Testis (tissue), 3 donors: ENCODE data around the gene HPSE2. TPM values are rescaled to one million over a fixed set of nuclear protein-coding genes. Genes with fewer than 3 reads are reported as not detected.

Source experiments
- DNase-seq: peaks from one replicate; pipeline ENCODE4 v3.0.0-alpha.2; 2019
- H3K27ac ChIP-seq, 2 donors: fragments of 200-600 bp; sonication (generic); one replicate each; pipeline ENCODE4 v1.5.1; 2019
- H3K27me3 ChIP-seq: fragments of 200-600 bp; sonication (generic); one replicate; pipeline ENCODE4 v1.5.1; 2019
- H3K36me3 ChIP-seq: fragments of 200-600 bp; sonication (generic); one replicate; pipeline ENCODE4 v1.5.1; 2017; ENCODE audit warnings: low read depth; ENCODE audit errors: missing control alignments
- H3K4me1 ChIP-seq: fragments of 200-600 bp; sonication (generic); one replicate; pipeline ENCODE4 v1.5.1; 2019
- H3K4me3 ChIP-seq, 2 donors: fragments of 200-600 bp; sonication (generic); one replicate each; pipeline ENCODE4 v1.5.1; 2017 to 2019
- H3K9me3 ChIP-seq: fragments of 200-600 bp; sonication (generic); one replicate; pipeline ENCODE4 v1.5.1; 2017
- POLR2A ChIP-seq: fragments of 450-650 bp; IDR thresholded peaks from one replicate; pipeline ENCODE4 v1.6.1; 2017; ENCODE audit warnings: antibody characterized with exemption, mild to moderate bottlenecking, moderate library complexity
- WGBS, 2 donors: methylation state at CpG; one replicate each; pipeline ENCODE4 v1.1.5; 2018; 5-methylcytosine and 5-hydroxymethylcytosine counted together
- intact Hi-C: fragments of 100-400 bp; cut with DNase I; formaldehyde crosslinking; loops from one replicate; pipeline ENCODE4 v1.15.1; 2023; ENCODE audit warnings: low total_unique reads
- polyA plus RNA-seq: library from polyadenylated mRNA; stranded (reverse); fragments of 350-450 nt; fragmentation: Illumina TruSeq; extraction: RNeasy Lipid Tissue Mini Kit (QIAGEN cat#74804); gene quantifications from one replicate; pipeline ENCODE4 v1.2.3, GENCODE V29; 2014; ENCODE audit warnings: low read depth, low replicate concordance; ENCODE audit not compliant: insufficient read depth
- total RNA-seq, 2 donors: library from RNA; depleted of rRNA; stranded (reverse); fragments of >200 nt; gene quantifications; one replicate each; pipeline ENCODE4 v1.2.3, GENCODE V29; 2016
- TF ChIP-seq, protein P1 (sequence below), 3 experiments: fragments of 450-650 bp in 2 of 3; fragments of 200-600 bp in 1 of 3; sonication (generic) in 1 of 3; IDR thresholded peaks; one replicate each; pipeline ENCODE4 v1.5.1; 2016 to 2019; ENCODE audit warnings: antibody characterized with exemption in 3 of 3, mild to moderate bottlenecking in 2 of 3, moderate library complexity in 1 of 3

Gene HPSE2
- total and polyA plus RNA-seq, 3 donors from 2014 or later = 1.7 to 4.1 (median 2.5) TPM

DNA sequence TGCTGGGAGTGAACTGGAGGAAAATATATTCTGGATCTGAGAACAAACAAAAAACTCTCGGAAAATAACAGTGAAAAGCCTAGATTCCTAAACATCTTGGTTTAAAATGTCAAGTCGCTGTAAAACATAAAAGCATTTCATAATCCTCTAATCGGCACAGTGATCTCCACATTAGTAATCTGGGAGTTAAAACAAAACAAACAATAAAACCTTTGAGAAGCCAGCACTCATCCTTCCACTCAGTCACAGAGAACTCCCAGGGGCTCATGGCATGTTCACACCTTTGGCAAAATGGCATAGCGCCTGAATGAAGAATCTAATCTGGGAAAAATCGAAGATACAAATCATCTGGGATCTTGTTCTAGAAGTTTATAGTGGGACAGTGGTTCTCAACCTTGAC, 764.8 kb downstream of the HPSE2 start:
- intact Hi-C loops = loop anchor here (10.0 kb wide), 1 partner anchor 774 kb away; no protein-coding TSS in a partner anchor
- no peak for DNase-seq
- TF ChIP-seq, protein P1, sequence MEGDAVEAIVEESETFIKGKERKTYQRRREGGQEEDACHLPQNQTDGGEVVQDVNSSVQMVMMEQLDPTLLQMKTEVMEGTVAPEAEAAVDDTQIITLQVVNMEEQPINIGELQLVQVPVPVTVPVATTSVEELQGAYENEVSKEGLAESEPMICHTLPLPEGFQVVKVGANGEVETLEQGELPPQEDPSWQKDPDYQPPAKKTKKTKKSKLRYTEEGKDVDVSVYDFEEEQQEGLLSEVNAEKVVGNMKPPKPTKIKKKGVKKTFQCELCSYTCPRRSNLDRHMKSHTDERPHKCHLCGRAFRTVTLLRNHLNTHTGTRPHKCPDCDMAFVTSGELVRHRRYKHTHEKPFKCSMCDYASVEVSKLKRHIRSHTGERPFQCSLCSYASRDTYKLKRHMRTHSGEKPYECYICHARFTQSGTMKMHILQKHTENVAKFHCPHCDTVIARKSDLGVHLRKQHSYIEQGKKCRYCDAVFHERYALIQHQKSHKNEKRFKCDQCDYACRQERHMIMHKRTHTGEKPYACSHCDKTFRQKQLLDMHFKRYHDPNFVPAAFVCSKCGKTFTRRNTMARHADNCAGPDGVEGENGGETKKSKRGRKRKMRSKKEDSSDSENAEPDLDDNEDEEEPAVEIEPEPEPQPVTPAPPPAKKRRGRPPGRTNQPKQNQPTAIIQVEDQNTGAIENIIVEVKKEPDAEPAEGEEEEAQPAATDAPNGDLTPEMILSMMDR (IDR thresholded peaks at IDR 0.05) = no peak
- no peak for TF ChIP-seq POLR2A
- Histone ChIP-seq H3K27ac (no peak overlapping the region), H3K4me1 (no peaks in the 10 kb centered on the region), H3K4me3 (no peak overlapping the region), H3K9me3 (no peaks in the 10 kb centered on the region), H3K27me3 (no peaks in the 10 kb centered on the region), H3K36me3 (no peaks in the 10 kb centered on the region)
- WGBS, 2 donors = 91 to 96% methylated on average over 5 of the region's 5 CpGs

DNA sequence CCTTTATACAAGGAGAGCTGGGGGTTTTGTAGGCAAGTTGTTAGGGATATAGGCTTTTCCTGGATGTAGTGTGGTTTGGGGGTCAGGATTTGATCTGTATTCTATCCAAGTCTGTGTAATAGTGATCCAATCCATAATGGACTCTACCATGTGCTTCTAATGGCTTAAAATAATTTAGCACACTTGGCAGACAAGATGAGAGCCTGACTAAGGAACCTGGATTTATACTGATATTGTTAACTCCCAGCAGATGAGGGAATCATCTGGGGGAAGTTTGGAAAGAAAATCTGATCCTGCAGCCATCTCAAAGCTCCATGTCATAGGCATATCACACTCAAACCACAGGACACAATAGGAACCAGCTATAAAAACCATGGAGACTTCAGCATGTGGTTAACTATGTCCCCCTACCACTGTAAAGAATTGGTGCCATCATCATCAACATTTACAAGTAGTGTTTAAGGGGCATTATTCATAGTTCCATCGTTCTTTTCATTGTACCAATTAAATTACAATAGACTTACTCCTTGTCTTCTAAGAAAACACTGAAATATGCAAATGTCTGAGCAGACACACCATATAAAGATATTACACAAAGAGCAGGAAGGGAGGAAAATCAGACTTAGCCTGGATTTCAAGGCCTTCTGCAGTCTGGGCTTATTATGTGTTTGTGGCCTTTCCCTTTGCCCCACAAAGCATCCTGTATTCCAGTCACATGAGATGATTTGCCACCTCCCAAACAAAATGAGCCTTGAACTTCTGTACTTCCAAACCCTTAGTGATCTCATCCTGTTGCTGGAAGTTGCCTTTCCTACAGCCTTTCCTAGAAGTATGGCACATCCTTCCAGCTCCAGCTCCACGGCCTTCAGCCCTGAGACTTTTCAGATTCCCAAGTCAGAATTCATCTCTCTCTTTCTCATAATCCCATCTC, 766.4 kb downstream of the HPSE2 start:
- Histone ChIP-seq H3K9me3 (no peaks in the 10 kb centered on the region), H3K4me1 (no peaks in the 10 kb centered on the region), H3K36me3 (no peaks in the 10 kb centered on the region), H3K27me3 (no peaks in the 10 kb centered on the region), H3K4me3 (no peak overlapping the region), H3K27ac (no peak overlapping the region)
- intact Hi-C loops = no loop called here
- WGBS, 2 donors = 56 to 69% methylated on average over 2 of the region's 2 CpGs
- no peak for DNase-seq
- TF ChIP-seq, protein P1 (IDR thresholded peaks at IDR 0.05) = no peak
- TF ChIP-seq POLR2A = no peak

DNA sequence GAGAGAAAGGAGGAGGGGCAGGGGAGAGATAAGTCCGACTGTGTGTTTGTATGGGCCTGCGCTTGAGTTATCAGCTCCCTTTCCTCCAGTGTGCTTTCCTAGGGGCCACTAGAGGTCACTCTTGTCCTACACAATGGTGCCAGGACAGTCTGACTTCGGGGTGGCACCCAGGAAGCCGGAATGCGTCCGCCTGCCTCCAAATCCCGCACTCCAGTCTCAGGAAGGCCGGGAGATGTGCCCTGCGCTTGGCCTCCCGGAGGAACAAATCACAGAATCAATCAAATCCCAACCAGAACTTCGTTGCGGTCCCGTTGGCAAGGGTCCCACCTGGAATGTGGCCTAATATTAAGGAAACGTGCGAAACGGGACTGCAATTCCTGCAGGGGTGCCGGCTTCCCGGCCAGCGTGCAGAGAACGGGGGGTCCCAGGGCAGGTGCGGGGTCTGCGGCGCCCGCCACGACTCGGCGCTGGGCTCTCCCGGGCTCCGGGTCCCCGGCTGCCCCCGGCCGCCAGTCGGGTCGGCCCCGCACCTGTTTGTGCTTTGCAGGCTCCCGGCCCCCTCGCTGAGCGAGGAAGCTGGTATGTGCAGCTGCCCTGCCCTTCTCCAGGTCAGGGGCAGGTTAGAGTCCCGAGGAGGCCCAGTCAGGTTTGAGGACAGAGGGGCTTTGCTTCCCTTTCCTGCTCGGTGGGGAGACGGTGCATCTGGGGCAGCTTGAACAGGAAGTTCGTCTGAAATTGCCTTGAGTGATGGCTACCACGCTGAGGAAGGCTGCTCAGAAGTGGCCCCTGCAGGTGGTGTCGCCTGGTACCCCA, 767.9 kb downstream of the HPSE2 start:
- no peaks in the 10 kb centered on the region for H3K9me3 ChIP-seq
- intact Hi-C loops = no loop called here
- H3K27me3 ChIP-seq = no peaks in the 10 kb centered on the region
- H3K4me3 ChIP-seq = peak overlapping the region; percentile 47 to 57
- H3K27ac ChIP-seq = no peak overlapping the region
- TF ChIP-seq, protein P1 (IDR thresholded peaks at IDR 0.05) = peak; percentile 49 to 65 (median 50)
- TF ChIP-seq POLR2A = no peak
- WGBS, 2 donors = 0 to 4% methylated on average over 13 to 33 of the region's 44 CpGs
- DNase-seq = peak; percentile 84
- H3K36me3 ChIP-seq = no peaks in the 10 kb centered on the region
- H3K4me1 ChIP-seq = no peaks in the 10 kb centered on the region

DNA sequence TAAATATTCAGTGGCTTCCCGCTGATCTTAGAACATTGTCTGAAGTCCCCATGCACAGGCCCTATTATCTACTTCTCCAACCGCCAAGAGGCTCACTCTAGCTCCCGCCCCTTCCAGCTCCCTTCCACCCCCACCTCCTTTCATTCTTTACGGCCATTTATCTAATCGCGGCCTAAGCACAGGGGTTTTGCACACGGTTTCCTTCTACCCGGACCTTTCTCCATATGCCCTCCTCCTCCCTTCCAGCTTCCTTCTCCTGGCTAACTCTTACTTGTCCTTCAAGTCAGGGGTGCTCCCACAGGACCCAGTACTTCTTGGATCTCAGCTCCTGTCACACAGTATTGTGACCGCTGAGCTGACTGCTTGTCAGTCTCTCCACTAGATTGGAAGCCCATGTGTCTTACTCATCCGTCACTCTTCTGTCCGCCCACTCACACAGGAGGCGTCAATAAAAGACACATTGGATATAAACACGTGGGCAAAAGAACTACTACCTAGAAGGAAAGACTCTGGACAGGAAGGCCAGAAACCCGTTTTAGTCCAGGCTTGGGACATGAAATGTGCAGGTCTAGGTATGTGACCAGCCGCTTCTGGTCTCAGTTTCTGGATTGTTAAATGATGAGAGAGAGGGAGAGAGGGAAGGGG, 768.7 kb downstream of the HPSE2 start:
- intact Hi-C loops = no loop called here
- no peaks in the 10 kb centered on the region for H3K36me3 ChIP-seq
- no peak for DNase-seq
- H3K4me1 ChIP-seq = no peaks in the 10 kb centered on the region
- H3K9me3 ChIP-seq = no peaks in the 10 kb centered on the region
- TF ChIP-seq, protein P1 (IDR thresholded peaks at IDR 0.05) = no peak
- TF ChIP-seq POLR2A = no peak
- H3K27ac ChIP-seq = no peak overlapping the region
- WGBS, 2 donors = 41 to 53% methylated on average over 15 of the region's 15 CpGs
- no peaks in the 10 kb centered on the region for H3K27me3 ChIP-seq
- H3K4me3 ChIP-seq = peak overlapping the region in 1 of 2 donors; percentile 47
